ENCODE measurements around the gene GLI2.

DNA sequence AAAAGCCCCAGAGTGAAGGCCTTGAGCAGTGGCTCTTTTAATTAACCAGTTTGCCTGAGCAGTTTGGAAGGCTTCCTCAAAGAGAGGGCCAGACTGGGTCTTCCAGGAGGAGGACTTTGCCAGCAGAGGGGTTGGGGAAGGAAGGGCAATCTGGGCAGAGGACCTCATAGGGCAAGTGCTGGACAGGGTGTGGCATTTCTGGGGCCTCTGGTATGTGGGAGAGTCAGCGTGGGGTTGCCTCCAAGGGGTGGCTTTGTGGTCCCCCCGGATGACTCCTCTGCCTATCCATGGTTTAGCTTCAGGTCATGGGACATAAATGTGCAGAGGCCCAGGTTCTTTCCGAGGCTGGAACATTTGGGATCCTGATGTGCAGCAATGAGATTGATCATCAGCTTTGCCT lies 12.6 kb downstream of the GLI2 start:
- TF ChIP-seq, protein P1, sequence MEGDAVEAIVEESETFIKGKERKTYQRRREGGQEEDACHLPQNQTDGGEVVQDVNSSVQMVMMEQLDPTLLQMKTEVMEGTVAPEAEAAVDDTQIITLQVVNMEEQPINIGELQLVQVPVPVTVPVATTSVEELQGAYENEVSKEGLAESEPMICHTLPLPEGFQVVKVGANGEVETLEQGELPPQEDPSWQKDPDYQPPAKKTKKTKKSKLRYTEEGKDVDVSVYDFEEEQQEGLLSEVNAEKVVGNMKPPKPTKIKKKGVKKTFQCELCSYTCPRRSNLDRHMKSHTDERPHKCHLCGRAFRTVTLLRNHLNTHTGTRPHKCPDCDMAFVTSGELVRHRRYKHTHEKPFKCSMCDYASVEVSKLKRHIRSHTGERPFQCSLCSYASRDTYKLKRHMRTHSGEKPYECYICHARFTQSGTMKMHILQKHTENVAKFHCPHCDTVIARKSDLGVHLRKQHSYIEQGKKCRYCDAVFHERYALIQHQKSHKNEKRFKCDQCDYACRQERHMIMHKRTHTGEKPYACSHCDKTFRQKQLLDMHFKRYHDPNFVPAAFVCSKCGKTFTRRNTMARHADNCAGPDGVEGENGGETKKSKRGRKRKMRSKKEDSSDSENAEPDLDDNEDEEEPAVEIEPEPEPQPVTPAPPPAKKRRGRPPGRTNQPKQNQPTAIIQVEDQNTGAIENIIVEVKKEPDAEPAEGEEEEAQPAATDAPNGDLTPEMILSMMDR (conservative IDR thresholded peaks at IDR 0.05; ENCODE audit: low read length), result no peak
- TF ChIP-seq EZH2phosphoT487 (IDR thresholded peaks at IDR 0.05; ENCODE audit: borderline replicate concordance, low read depth, low read length), result no peak
